Upper lobe of right lung (tissue), 1 donor: ENCODE measurements around the gene ACE. TPM values are rescaled to one million over a fixed set of nuclear protein-coding genes. Genes with fewer than 3 reads are reported as not detected.

ENCODE experiments used
- ATAC-seq: fragments of 200-7000 bp; cut with Tn5 transposase; one replicate; pipeline ENCODE4 v1.9.1; 2020; ENCODE audit warnings: mild to moderate bottlenecking, moderate library complexity
- DNase-seq: peaks from one replicate; pipeline ENCODE4 v3.0.0-alpha.2; 2020
- H3K27ac ChIP-seq: fragments of 200-600 bp; one replicate; pipeline ENCODE4 v1.8.0; 2022
- H3K27me3 ChIP-seq: fragments of 200-600 bp; one replicate; pipeline ENCODE4 v1.8.0; 2022; ENCODE audit warnings: mild to moderate bottlenecking
- H3K36me3 ChIP-seq: fragments of 200-600 bp; one replicate; pipeline ENCODE4 v1.8.0; 2022
- H3K4me1 ChIP-seq: fragments of 200-600 bp; one replicate; pipeline ENCODE4 v1.8.0; 2022
- H3K4me3 ChIP-seq: fragments of 200-600 bp; one replicate; pipeline ENCODE4 v1.8.0; 2022; ENCODE audit warnings: mild to moderate bottlenecking
- H3K9me3 ChIP-seq: fragments of 200-600 bp; one replicate; pipeline ENCODE4 v1.8.0; 2022
- intact Hi-C: fragments of 100-400 bp; cut with DNase I; formaldehyde crosslinking; loops from one replicate; pipeline ENCODE4 v1.11.0; 2022
- total RNA-seq: library from RNA; stranded (reverse); fragmentation: NEBNext Ultra II Directional; extraction: Animal tissue kit (Norgen Biotek cat#: 25700); gene quantifications from one replicate; pipeline ENCODE4 v1.2.1, GENCODE V29; 2021
- TF ChIP-seq, protein P1 (sequence below): fragments of 200-600 bp; IDR thresholded peaks from one replicate; pipeline ENCODE4 v1.8.0; 2022; ENCODE audit warnings: antibody characterized with exemption
- donor health status: DM: no; HTN: yes; CAD: no; lungs with severe emphysema.

Gene ACE
- total RNA-seq, 1 donor from 2014 or later = 64.1 TPM

DNA sequence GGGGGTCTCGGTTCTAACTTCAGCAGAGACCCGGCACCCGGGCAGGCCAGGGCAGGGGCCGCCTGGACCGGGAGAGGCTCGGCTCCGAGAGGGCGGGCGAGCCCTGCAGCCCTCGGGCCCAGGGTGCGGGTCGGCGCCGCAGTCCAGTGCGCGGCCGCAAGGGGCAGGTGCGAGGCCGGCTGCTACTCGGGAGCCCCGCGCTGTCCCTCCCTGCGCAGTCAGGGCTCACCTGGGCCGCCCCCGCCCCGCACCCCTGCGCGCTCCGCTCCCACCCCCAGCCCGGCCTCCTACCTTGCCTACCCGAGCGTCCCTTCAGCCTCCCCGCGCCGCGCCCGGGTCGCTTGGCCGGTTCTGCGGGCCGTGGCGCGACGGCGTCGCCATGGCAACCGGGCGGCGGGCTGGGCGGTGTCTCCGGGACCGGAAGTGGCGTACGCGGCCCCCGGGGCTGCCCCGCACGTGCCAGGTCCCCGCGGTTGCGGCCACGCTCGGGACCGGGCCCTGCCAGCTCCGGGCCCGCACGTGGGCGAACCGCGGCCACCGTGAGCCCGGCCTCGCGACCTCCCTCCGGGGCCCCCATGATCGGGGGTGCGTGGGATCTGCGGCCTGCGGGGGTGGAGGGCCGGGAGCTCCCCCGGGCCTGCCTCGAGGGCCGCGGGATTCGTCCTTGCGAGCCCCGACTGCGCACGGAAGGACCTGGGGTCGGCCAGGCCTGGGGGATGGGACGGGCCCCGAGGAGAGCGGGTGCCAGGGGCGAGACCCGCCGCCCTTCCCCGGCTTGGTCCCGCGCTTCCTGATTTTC, 30.7 kb upstream of the ACE start, which contains the start of gene CYB561:
CYB561 (minus strand) TSS at position 353 of the 799 bp plus-strand sequence. CDS start 8,759 bp downstream, outside the sequence.
- peak; percentile 94 for DNase-seq
- ATAC-seq = peak; percentile 86
- H3K9me3 ChIP-seq = no peaks in the 10 kb centered on the region
- H3K4me1 ChIP-seq = peaks cover 26% of the 10 kb centered on the region
- H3K27ac ChIP-seq = peak within 1 kb of the TSS; percentile 97
- H3K36me3 ChIP-seq = no peaks in the 10 kb centered on the region
- no peaks in the 10 kb centered on the region for H3K27me3 ChIP-seq
- peak within 1 kb of the TSS; percentile 81 for H3K4me3 ChIP-seq
- intact Hi-C loops = no loop called here
- TF ChIP-seq, protein P1, sequence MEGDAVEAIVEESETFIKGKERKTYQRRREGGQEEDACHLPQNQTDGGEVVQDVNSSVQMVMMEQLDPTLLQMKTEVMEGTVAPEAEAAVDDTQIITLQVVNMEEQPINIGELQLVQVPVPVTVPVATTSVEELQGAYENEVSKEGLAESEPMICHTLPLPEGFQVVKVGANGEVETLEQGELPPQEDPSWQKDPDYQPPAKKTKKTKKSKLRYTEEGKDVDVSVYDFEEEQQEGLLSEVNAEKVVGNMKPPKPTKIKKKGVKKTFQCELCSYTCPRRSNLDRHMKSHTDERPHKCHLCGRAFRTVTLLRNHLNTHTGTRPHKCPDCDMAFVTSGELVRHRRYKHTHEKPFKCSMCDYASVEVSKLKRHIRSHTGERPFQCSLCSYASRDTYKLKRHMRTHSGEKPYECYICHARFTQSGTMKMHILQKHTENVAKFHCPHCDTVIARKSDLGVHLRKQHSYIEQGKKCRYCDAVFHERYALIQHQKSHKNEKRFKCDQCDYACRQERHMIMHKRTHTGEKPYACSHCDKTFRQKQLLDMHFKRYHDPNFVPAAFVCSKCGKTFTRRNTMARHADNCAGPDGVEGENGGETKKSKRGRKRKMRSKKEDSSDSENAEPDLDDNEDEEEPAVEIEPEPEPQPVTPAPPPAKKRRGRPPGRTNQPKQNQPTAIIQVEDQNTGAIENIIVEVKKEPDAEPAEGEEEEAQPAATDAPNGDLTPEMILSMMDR = peak; percentile 54

DNA sequence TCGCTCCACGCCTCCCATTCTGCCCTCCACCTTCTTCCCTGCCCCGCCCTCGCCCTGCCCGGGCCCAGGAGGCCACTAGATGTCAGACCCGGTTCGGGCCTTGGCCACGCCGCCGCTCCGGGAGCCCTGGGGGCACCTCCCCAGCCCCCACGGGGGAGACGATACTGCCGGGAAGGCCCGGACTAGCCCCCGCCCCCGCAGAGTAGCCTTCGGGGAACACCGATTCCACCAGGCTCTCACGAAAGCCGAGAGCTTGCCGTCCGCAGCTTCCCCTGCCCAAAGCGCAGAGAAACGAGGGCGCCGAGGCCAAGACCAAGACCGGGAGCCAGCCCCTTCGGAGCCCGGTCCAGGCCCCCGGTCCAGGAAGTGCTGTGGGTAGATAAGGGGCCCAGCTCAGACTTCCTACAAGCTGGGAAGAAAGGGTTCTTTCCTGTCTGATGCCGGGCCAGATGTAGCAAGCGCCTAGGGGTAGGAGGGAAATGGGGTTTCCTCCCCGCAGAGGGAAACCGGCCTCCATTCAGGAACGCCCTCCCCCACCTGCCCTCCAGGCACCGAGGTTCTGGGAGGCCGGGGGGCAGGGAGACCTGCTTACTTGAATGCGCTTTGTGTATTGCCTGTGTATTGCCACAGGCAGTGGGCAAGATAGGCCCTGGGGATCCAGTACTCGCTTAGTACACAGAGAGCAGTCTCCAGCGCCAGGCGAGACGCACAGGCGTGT, 29.9 kb upstream of the ACE start:
- intact Hi-C loops = no loop called here
- no peaks in the 10 kb centered on the region for H3K27me3 ChIP-seq
- TF ChIP-seq, protein P1 = peak; percentile 28
- H3K36me3 ChIP-seq = no peaks in the 10 kb centered on the region
- no peaks in the 10 kb centered on the region for H3K9me3 ChIP-seq
- peak; percentile 93 for DNase-seq
- peak overlapping the region; percentile 81 for H3K4me3 ChIP-seq
- H3K4me1 ChIP-seq = peaks cover 22% of the 10 kb centered on the region
- peak overlapping the region; percentile 97 for H3K27ac ChIP-seq
- peak; percentile 79 for ATAC-seq

DNA sequence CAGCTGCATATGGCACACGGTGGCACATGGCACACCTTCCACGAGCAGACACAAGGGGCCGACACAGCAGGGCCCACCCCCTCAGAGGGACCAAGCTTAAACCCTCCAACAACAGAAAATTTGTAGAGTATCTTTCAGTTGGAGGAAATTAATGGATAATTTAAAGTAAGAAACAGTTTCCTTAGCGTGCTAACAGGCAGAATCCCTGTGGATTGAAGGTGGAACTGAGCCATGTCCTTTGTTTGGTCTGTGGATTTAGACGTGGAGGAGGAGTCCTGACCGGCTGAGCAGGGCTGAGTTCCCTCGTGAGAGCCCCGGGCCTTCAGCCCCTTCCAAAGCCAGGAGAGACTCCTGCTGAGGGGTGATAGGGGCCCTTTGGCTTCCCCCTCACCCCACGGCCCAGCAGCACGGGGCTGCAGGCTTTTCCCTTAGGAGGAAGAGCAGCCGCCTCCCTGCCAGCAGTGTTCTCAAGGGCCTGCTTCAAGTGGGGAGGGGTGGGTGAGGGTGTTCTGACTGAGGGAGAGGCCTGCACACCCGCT, 29.3 kb upstream of the ACE start:
- DNase-seq (no peak), ATAC-seq (no peak)
- intact Hi-C loops = no loop called here
- TF ChIP-seq, protein P1 = no peak
- Histone ChIP-seq H3K4me3 (peak overlapping the region; percentile 81), H3K27ac (peak overlapping the region; percentile 97), H3K27me3 (no peaks in the 10 kb centered on the region), H3K4me1 (peaks cover 21% of the 10 kb centered on the region), H3K36me3 (no peaks in the 10 kb centered on the region), H3K9me3 (no peaks in the 10 kb centered on the region)

DNA sequence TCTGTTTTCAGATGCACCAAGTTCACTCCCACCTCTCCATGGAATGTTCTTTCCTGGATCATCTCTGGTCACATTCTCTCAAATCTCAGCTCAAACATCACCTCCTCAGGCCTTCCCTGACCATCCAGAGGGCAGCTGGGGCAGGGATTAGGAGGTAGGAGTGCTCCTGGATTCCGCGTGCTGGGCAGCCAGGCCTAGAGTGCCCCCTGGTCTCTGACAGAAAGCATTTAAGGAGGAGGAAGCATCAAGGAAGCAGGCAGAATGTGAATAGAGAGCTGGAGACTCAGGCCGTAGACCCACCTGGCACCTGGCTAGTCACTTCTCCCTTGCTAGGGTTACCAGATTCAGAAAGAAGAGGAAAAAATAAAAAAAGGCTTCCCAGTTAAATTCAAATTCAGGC, 28.2 kb upstream of the ACE start:
- Histone ChIP-seq H3K4me3 (no peak overlapping the region), H3K27me3 (no peaks in the 10 kb centered on the region), H3K9me3 (no peaks in the 10 kb centered on the region), H3K36me3 (no peaks in the 10 kb centered on the region), H3K4me1 (peaks cover 21% of the 10 kb centered on the region), H3K27ac (no peak overlapping the region)
- TF ChIP-seq, protein P1 = no peak
- intact Hi-C loops = no loop called here
- ATAC-seq (no peak), DNase-seq (no peak)

DNA sequence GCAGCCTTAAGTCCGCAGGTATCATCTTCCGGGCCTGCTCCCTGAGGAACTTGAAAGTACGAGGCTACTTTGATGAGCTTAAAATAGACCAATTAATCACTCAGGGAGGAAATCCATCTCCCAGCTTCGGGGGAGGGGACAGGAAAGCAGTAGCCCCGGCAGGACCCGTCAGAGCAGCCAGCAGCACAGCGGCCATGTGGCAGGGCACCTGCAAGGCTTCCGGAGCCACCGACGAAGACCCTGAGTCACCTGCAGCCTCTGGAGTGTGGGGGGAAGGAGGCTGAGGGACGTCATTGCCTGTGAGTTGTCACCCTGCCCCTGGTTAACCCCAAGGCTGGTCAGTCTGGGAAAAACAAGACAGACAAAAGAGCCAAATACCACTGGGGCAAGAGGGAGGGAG, 26.3 kb upstream of the ACE start:
- DNase-seq = no peak
- H3K4me1 ChIP-seq = peaks cover 28% of the 10 kb centered on the region
- no peak overlapping the region for H3K4me3 ChIP-seq
- H3K27ac ChIP-seq = no peak overlapping the region
- no peak for ATAC-seq
- H3K27me3 ChIP-seq = no peaks in the 10 kb centered on the region
- H3K36me3 ChIP-seq = no peaks in the 10 kb centered on the region
- TF ChIP-seq, protein P1 = no peak
- H3K9me3 ChIP-seq = no peaks in the 10 kb centered on the region
- intact Hi-C loops = no loop called here
